ENCODE results near the gene NIT2.

DNA sequence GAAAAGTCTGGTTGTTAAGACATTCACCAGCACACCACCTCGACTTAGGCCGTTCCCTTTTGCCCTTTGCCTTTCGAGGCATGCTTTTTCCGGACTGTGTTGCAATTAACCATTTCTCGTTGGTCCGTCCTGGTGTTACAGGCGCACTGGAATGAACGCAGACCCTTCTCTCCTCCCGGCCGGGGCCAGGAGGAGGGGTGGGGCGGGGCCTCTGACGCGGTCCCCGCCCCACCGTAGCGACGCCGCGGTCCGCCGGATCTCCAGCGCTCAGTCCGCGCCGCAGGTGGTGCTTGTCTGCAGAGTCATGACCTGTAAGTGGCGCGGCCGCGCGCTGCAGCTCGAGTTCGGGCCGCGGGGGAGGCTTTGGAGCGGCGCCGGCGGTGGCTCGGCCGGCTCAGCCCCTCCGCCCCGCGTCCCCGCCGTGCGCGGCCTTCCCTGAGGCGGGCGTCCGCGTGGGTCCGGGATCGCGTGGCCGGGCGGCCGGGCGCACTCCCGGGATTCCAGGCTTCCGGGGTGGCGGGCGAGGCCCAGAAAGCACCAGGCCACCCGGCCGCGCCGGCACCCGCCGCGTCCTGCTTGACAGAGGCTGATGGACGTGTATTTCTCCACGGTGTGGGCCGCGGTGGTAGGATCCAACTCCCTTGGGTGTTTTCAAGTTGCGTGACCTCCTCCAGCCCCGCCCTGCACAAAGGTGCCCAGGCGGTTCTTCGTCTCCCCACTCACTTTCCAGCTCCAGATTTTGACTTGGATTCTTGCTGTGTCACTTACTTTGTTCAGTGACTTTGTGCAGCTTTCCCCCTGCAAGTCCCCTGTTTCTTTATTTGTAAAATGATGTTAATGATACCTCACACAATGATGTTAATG is at the start of gene NIT2:
- TF ChIP-seq, protein P1, sequence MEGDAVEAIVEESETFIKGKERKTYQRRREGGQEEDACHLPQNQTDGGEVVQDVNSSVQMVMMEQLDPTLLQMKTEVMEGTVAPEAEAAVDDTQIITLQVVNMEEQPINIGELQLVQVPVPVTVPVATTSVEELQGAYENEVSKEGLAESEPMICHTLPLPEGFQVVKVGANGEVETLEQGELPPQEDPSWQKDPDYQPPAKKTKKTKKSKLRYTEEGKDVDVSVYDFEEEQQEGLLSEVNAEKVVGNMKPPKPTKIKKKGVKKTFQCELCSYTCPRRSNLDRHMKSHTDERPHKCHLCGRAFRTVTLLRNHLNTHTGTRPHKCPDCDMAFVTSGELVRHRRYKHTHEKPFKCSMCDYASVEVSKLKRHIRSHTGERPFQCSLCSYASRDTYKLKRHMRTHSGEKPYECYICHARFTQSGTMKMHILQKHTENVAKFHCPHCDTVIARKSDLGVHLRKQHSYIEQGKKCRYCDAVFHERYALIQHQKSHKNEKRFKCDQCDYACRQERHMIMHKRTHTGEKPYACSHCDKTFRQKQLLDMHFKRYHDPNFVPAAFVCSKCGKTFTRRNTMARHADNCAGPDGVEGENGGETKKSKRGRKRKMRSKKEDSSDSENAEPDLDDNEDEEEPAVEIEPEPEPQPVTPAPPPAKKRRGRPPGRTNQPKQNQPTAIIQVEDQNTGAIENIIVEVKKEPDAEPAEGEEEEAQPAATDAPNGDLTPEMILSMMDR (IDR thresholded peaks at IDR 0.05), result peak in 1 of 6 experiments; percentile 24
- TF ChIP-seq EP300 (IDR thresholded peaks at IDR 0.05) (no peak), POLR2A (IDR thresholded peaks at IDR 0.05) (peak in 3 of 4 donors; percentile 18 to 76 (median 49)), POLR2AphosphoS5 (IDR thresholded peaks at IDR 0.05) (peak; percentile 42 to 51)
